Frontal cortex (tissue), 4 donors: ENCODE data around the gene SLAMF6. TPM values are rescaled to one million over a fixed set of nuclear protein-coding genes. Genes with fewer than 3 reads are reported as not detected.
"Not testable (repeated sequence)": the region's sequence is repeated elsewhere in the genome, so short reads cannot be mapped to it uniquely, and the experiment has no call there.

Source experiments
- DNase-seq, 2 donors: peaks; one replicate each; pipeline ENCODE4 v3.0.0; 2012; ENCODE audit warnings: low spot score in 2 of 2
- FAIRE-seq: peaks from 2 replicates; lab custom pipeline; 2012; peaks lifted over from hg19 to GRCh38; lab: Jason Lieb, UNC
- total RNA-seq: library from RNA; depleted of rRNA; stranded (reverse); fragments of >200 nt; gene quantifications from one replicate; pipeline ENCODE4 v1.2.3, GENCODE V29; 2014
- donor health status: control.
- donor health status: control.
- donor health status: control.

The SLAMF6 gene
- total RNA-seq, 1 donor from 2014 or later: under 0.01 TPM

- FAIRE-seq, DNase-seq: not testable (repeated sequence)
These were observed 42.3 kb downstream of the SLAMF6 start for GRCh38 chr1:160480781-160481180.

- not testable (repeated sequence) for FAIRE-seq, DNase-seq
These were observed 44.0 kb downstream of the SLAMF6 start for GRCh38 chr1:160479091-160479490.

- no peak for DNase-seq
- no peak for FAIRE-seq
These were observed 48.4 kb downstream of the SLAMF6 start for GRCh38 chr1:160474392-160475242.

- no peak for DNase-seq
- no peak for FAIRE-seq
These were observed 50.9 kb downstream of the SLAMF6 start for GRCh38 chr1:160472112-160472511.

- no peak for DNase-seq
- no peak for FAIRE-seq
These were observed 51.8 kb downstream of the SLAMF6 start for GRCh38 chr1:160471253-160471652.

GRCh38 chr1:160467576-160467975, 55.5 kb downstream of the SLAMF6 start:
- no peak for FAIRE-seq
- DNase-seq: no peak

GRCh38 chr1:160466961-160467360, 56.1 kb downstream of the SLAMF6 start:
- FAIRE-seq (no peak), DNase-seq (no peak)

- FAIRE-seq: no peak
- no peak for DNase-seq
These were observed 57.9 kb downstream of the SLAMF6 start for GRCh38 chr1:160465123-160465522.

GRCh38 chr1:160460683-160461287, 62.3 kb downstream of the SLAMF6 start:
- FAIRE-seq: no peak
- no peak for DNase-seq

- no peak for DNase-seq
- FAIRE-seq: no peak
These were observed 62.8 kb downstream of the SLAMF6 start for GRCh38 chr1:160460214-160460642.

- FAIRE-seq (no peak), DNase-seq (no peak)
These were observed 63.4 kb downstream of the SLAMF6 start for GRCh38 chr1:160459687-160460086.

GRCh38 chr1:160459056-160459455, 64.0 kb downstream of the SLAMF6 start:
- no peak for DNase-seq
- FAIRE-seq: no peak

- FAIRE-seq: no peak
- DNase-seq: no peak
These were observed 67.9 kb downstream of the SLAMF6 start for GRCh38 chr1:160455153-160455517.

GRCh38 chr1:160454371-160455152, 68.5 kb downstream of the SLAMF6 start:
- FAIRE-seq: no peak

GRCh38 chr1:160453443-160453842, 69.6 kb downstream of the SLAMF6 start:
- no peak for FAIRE-seq
- DNase-seq: no peak

More at GRCh38 chr1:160454371-160455152, 68.5 kb downstream of the SLAMF6 start:
- DNase-seq: no peak

- DNase-seq: no peak
- no peak for FAIRE-seq
These were observed 71.2 kb downstream of the SLAMF6 start for GRCh38 chr1:160451859-160452232.

- no peak for FAIRE-seq
These were observed 71.8 kb downstream of the SLAMF6 start for GRCh38 chr1:160451119-160451858.

GRCh38 chr1:160449494-160449893, 73.6 kb downstream of the SLAMF6 start:
- DNase-seq (no peak), FAIRE-seq (no peak)

More at GRCh38 chr1:160451119-160451858, 71.8 kb downstream of the SLAMF6 start:
- DNase-seq: no peak

GRCh38 chr1:160446945-160447600, 76.0 kb downstream of the SLAMF6 start:
- DNase-seq (no peak), FAIRE-seq (no peak)
